ENCODE results near the gene HS3ST3A1. TPM values are rescaled to one million over a fixed set of nuclear protein-coding genes. Genes with fewer than 3 reads are reported as not detected.

HS3ST3A1 gene
- total and polyA plus RNA-seq, 2 of the 8 experiments (the other 6 are each of a cell fraction or from before 2014, with no cell fraction given): 5.4 to 5.7 TPM

DNA sequence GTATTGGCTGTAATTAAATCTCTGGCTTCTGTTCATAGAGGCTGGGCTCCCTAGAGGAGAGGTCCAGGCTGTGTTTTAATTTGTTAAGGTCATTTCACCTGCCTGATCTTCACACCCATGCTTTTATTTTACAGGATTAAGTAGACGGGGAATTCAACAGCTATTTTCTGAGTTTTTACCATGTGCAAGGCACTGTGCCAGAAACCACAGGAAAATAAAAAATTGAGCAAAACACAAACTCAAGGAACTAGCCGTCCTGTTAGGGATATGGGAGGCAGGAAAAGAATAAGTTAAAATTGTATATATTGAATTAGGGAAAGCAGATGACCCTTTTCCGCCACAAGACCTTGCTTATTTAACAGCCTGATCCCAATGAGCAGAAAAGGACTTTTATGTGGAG is 29.1 kb downstream of the HS3ST3A1 start:
- ChIA-PET POLR2A (ENCODE audit: partially characterized antibody) (no interaction called here), CTCF (ENCODE audit: partially characterized antibody) (no interaction called here)
- 0 out of 2 replicates have a peak, but pooled peaks cover 2% of the 10 kb centered on the region for H3K79me1 ChIP-seq (ENCODE audit: low read depth, low read length)
- DNase-seq (ENCODE audit: low read depth in 1 of 2, low spot score in 2 of 2): no peak
- 0 out of 4 replicates have a peak, but pooled peaks cover 0 to 2% of the 10 kb centered on the region in 2 experiments for H3K79me2 ChIP-seq (ENCODE audit: control insufficient read depth in 1 of 2, insufficient read depth in 2 of 2, low read length in 2 of 2)
- no peak overlapping the region for H3K4ac ChIP-seq (replicated peaks; ENCODE audit: insufficient read length, low read depth, low read length)
- no peak overlapping the region for H2BK12ac ChIP-seq (ENCODE audit: low read depth, low read length)
- H4K8ac ChIP-seq (ENCODE audit: extremely low read depth, insufficient read depth, low read length): no peak overlapping the region
- H3K4me3 ChIP-seq (ENCODE audit: extremely low read depth in 1 of 4, insufficient read depth in 2 of 4, low read depth in 3 of 4, low read length in 4 of 4): no peak overlapping the region
- H3K14ac ChIP-seq (ENCODE audit: insufficient read length): no peak overlapping the region
- TF ChIP-seq POLR2AphosphoS5 (IDR thresholded peaks at IDR 0.05; ENCODE audit: low read depth, low read length) (no peak), TBP (IDR thresholded peaks at IDR 0.05; ENCODE audit: low read depth, low read length) (no peak), CHD2 (IDR thresholded peaks at IDR 0.05; ENCODE audit: low read length) (no peak), SRF (IDR thresholded peaks at IDR 0.05; ENCODE audit: low read depth, low read length) (no peak), CBX5 (IDR thresholded peaks at IDR 0.05; ENCODE audit: low read depth, low read length) (no peak), GABPA (IDR thresholded peaks at IDR 0.05; ENCODE audit: borderline replicate concordance, insufficient read depth, low read length) (no peak), RAD21 (IDR thresholded peaks at IDR 0.05 in 1 of 2, conservative IDR thresholded peaks at IDR 0.05 in 1 of 2; ENCODE audit: low read depth in 2 of 2, low read length in 2 of 2) (no peak), SIX5 (IDR thresholded peaks at IDR 0.05; ENCODE audit: low read depth, low read length) (no peak), CEBPB (IDR thresholded peaks at IDR 0.05; ENCODE audit: low read depth, low read length) (no peak), BRCA1 (IDR thresholded peaks at IDR 0.05; ENCODE audit: low read depth, low read length) (no peak)
- no peak overlapping the region for H2AK5ac ChIP-seq (ENCODE audit: low read depth, low read length)
- no peak overlapping the region for H3K9ac ChIP-seq (replicated peaks in 1 of 4; ENCODE audit: extremely low read depth in 1 of 4, low read depth in 3 of 4, low read length in 3 of 4)
- H2BK5ac ChIP-seq (ENCODE audit: low read depth, low read length): no peak overlapping the region
- no peaks in the 10 kb centered on the region for H3K23me2 ChIP-seq (ENCODE audit: low read depth, low read length)
- H3K56ac ChIP-seq (replicated peaks; ENCODE audit: insufficient read length, low read depth, low read length): no peak overlapping the region
- no peak overlapping the region for H3K23ac ChIP-seq (ENCODE audit: insufficient read length)
- WGBS, 2 experiments (ENCODE audit: extremely low coverage in 1 of 2, insufficient coverage in 1 of 2, insufficient read length in 1 of 2, insufficient replicate concordance in 2 of 2, low coverage in 1 of 2, low lambda C conversion rate in 2 of 2, missing lambda C conversion rate in 1 of 2): 91% methylated on average over 3 of the region's 3 CpGs; no CpG with 5 or more reads in 1 of the 2 experiments
- H3K4me1 ChIP-seq (replicated peaks in 1 of 4; ENCODE audit: control insufficient read depth in 3 of 4, insufficient read depth in 4 of 4, low read length in 3 of 4): peaks cover 0 to 17% (median 15%) of the 10 kb centered on the region in 4 experiments; a peak in 5 of 7 replicates
- no peak overlapping the region for H2BK120ac ChIP-seq (replicated peaks; ENCODE audit: low read depth, low read length)
- no peak overlapping the region for H3K4me2 ChIP-seq (ENCODE audit: insufficient read depth in 1 of 2, low read depth in 2 of 2, low read length in 2 of 2)
- H3K9me3 ChIP-seq (ENCODE audit: insufficient read depth in 2 of 2, low read depth in 1 of 2, low read length in 1 of 2): peaks cover 8 to 10% of the 10 kb centered on the region in 2 experiments
- no peak overlapping the region for H2AFZ ChIP-seq (ENCODE audit: low read length)
- no peak overlapping the region for H4K91ac ChIP-seq (replicated peaks; ENCODE audit: insufficient read length, low read length)
- no peak overlapping the region for H2BK15ac ChIP-seq (ENCODE audit: low read length)
- FAIRE-seq: no peak
- H3K27ac ChIP-seq (ENCODE audit: low read depth, low read length): no peak overlapping the region
- H3K18ac ChIP-seq (ENCODE audit: extremely low read depth, low read length): no peak overlapping the region
- peaks cover 0 to 6% (median 0%) of the 10 kb centered on the region in 4 experiments; a peak in 2 of 8 replicates for H3K36me3 ChIP-seq (ENCODE audit: control insufficient read depth in 2 of 4, insufficient read depth in 4 of 4, low read length in 3 of 4)
- no peaks in the 10 kb centered on the region for H4K20me1 ChIP-seq (replicated peaks in 1 of 2; ENCODE audit: control insufficient read depth in 1 of 2, insufficient read depth in 2 of 2, low read length in 2 of 2)
- no peaks in the 10 kb centered on the region for H3K27me3 ChIP-seq (replicated peaks in 1 of 4; ENCODE audit: control insufficient read depth in 3 of 4, extremely low read depth in 1 of 4, insufficient read depth in 3 of 4, low read length in 3 of 4)
- no peak overlapping the region for H4K5ac ChIP-seq (ENCODE audit: insufficient read length, low read depth, low read length)
- no peak overlapping the region for H2BK20ac ChIP-seq (ENCODE audit: low read length)
